ENCODE data around the gene SUPT4H1. TPM values are rescaled to one million over a fixed set of nuclear protein-coding genes. Genes with fewer than 3 reads are reported as not detected.
"Not testable (repeated sequence)": the region's sequence is repeated elsewhere in the genome, so short reads cannot be mapped to it uniquely, and the experiment has no call there.

The SUPT4H1 gene
- total RNA-seq, 1 experiment from 2014 or later: 100.0 TPM

DNA sequence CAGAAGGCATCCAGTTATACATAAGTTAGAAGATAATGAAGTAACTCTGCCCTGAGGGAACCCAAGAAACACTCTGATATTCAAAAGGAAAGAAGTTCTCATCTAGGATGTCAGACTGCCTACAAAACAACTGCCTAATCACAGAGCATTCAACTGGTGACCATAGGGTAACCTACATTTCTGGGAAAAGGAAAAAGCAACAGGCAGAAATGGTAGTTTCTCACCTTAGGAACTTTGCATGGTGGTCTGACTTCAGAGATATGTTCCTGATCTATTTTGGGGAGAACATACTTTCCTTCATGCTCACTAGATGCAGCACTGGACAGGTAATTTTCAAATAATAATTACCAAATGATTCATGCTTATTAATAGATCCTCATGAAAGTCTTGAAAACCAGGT lies 48.8 kb upstream of the SUPT4H1 start:
- H3K79me2 ChIP-seq (ENCODE audit: low read length): no peaks in the 10 kb centered on the region
- intact Hi-C loops (cut with micrococcal nuclease): no loop called here
- H3K4me3 ChIP-seq (ENCODE audit: low read length): no peak overlapping the region
- ChIA-PET CTCF (interaction anchor here (1.1 kb wide), 1 partner anchor 17 kb away, joined by 4 read pairs; the partner anchor contains the start of gene RNF43), POLR2A (ENCODE audit: unreplicated experiment) (no interaction called here)
- H4K20me1 ChIP-seq (ENCODE audit: low read length): no peaks in the 10 kb centered on the region
- H3K27ac ChIP-seq (ENCODE audit: low read length): no peak overlapping the region
- no peak for DNase-seq
- no peak overlapping the region for H2AFZ ChIP-seq (ENCODE audit: low read length)
- H3K9ac ChIP-seq (ENCODE audit: low read length): no peak overlapping the region
- TF ChIP-seq, protein P1, sequence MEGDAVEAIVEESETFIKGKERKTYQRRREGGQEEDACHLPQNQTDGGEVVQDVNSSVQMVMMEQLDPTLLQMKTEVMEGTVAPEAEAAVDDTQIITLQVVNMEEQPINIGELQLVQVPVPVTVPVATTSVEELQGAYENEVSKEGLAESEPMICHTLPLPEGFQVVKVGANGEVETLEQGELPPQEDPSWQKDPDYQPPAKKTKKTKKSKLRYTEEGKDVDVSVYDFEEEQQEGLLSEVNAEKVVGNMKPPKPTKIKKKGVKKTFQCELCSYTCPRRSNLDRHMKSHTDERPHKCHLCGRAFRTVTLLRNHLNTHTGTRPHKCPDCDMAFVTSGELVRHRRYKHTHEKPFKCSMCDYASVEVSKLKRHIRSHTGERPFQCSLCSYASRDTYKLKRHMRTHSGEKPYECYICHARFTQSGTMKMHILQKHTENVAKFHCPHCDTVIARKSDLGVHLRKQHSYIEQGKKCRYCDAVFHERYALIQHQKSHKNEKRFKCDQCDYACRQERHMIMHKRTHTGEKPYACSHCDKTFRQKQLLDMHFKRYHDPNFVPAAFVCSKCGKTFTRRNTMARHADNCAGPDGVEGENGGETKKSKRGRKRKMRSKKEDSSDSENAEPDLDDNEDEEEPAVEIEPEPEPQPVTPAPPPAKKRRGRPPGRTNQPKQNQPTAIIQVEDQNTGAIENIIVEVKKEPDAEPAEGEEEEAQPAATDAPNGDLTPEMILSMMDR (conservative IDR thresholded peaks at IDR 0.05; ENCODE audit: low read depth, low read length): no peak
- TF ChIP-seq EZH2 (IDR thresholded peaks at IDR 0.05; ENCODE audit: low read length, unreplicated experiment) (no peak), EZH2phosphoT487 (IDR thresholded peaks at IDR 0.05; ENCODE audit: borderline replicate concordance, low read length) (no peak)
- no peaks in the 10 kb centered on the region for H3K36me3 ChIP-seq (ENCODE audit: low read depth, low read length)
- no peaks in the 10 kb centered on the region for H3F3A ChIP-seq (ENCODE audit: low read length, unreplicated experiment)
- H3K27me3 ChIP-seq (ENCODE audit: low read length): no peaks in the 10 kb centered on the region
- no peaks in the 10 kb centered on the region for H3K9me2 ChIP-seq (replicated peaks; ENCODE audit: low read length)
- H3K4me1 ChIP-seq (ENCODE audit: insufficient read depth, low read length): peaks cover 37% of the 10 kb centered on the region
- no TSS peak for BruUV-seq (replicated peaks)
- no peak for ATAC-seq
- peak overlapping the region; percentile 56 for H3K4me2 ChIP-seq (ENCODE audit: low read length)
- H3K9me3 ChIP-seq (ENCODE audit: low read length): no peaks in the 10 kb centered on the region

DNA sequence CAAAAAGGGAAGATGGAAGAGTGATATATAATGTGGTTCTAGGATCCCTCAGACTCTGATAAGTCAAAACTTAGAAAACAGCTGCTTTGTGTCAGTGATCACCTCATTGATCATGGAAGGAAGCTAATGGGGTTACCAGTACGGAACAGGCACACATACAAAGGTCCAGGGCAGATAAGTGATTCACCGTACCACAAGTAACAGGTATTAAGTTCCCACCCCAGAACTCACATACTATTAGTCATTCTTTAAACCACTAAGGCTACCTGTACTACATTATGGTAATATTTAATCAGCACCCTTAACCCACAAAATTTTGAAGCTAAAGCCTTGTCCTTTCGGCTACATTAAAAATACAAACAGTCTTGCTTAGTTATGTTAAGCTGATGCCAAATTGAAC lies 48.0 kb upstream of the SUPT4H1 start:
- Histone ChIP-seq H3K4me3 (ENCODE audit: low read length) (no peak overlapping the region; the same call in 1 of the 2 replicates), H3K4me1 (ENCODE audit: insufficient read depth, low read length) (peaks cover 38% of the 10 kb centered on the region), H3K4me2 (ENCODE audit: low read length) (peak overlapping the region; percentile 56), H2AFZ (ENCODE audit: low read length) (no peak overlapping the region), H3K9ac (ENCODE audit: low read length) (no peak overlapping the region), H3F3A (ENCODE audit: low read length, unreplicated experiment) (no peaks in the 10 kb centered on the region), H3K36me3 (ENCODE audit: low read depth, low read length) (no peaks in the 10 kb centered on the region), H3K9me2 (replicated peaks; ENCODE audit: low read length) (no peaks in the 10 kb centered on the region), H3K27ac (ENCODE audit: low read length) (no peak overlapping the region), H3K9me3 (ENCODE audit: low read length) (no peaks in the 10 kb centered on the region), H3K79me2 (ENCODE audit: low read length) (no peaks in the 10 kb centered on the region), H3K27me3 (ENCODE audit: low read length) (no peaks in the 10 kb centered on the region), H4K20me1 (ENCODE audit: low read length) (no peaks in the 10 kb centered on the region)
- ChIA-PET POLR2A (ENCODE audit: unreplicated experiment) (no interaction called here), CTCF (interaction anchor here (1.0 to 1.1 kb wide), 2 partner anchors 18 to 82 kb away, joined by 3 to 4 read pairs; partner anchors contain the start of gene RNF43)
- peak; percentile 80 for DNase-seq
- BruUV-seq (replicated peaks): no TSS peak
- TF ChIP-seq EZH2 (IDR thresholded peaks at IDR 0.05; ENCODE audit: low read length, unreplicated experiment): no peak
- TF ChIP-seq, protein P1 (conservative IDR thresholded peaks at IDR 0.05; ENCODE audit: low read depth, low read length): no peak
- no peak for TF ChIP-seq EZH2phosphoT487 (IDR thresholded peaks at IDR 0.05; ENCODE audit: borderline replicate concordance, low read length)
- peak; percentile 93 for ATAC-seq
- intact Hi-C loops (cut with micrococcal nuclease): no loop called here

DNA sequence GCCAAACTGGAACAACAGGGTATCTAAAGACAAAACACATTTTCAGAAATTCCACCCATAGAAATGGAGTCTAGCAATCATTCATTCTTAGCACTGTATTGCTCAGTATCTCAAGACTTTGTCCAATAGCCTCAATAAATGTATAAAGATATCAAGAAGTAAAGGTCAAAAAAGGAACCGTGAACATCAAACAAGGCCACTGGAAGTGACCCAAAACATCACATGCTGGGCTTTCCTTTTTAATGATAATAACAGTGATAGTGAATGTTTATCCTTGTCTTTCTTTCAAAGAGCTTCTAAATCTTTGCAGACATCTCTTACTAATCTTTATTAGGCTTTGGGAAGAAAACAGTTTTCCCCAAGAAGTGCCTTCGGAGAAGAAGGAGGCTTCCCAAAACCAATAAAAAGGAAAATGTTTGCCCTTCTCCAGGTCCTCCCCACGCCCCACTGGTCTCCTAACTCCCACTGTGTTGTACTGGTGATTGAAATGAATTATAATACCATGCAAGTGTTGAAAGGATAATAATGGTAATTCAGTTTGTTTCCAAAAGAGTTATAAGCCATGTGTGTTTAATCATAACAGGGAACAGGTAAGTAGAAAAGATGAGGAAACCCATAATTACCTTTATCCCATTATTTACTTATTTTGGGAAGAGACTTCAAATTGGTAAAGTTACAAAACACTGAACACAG lies 46.7 kb upstream of the SUPT4H1 start:
- Histone ChIP-seq H3K9ac (ENCODE audit: low read length) (no peak overlapping the region), H3K4me1 (ENCODE audit: insufficient read depth, low read length) (peaks cover 49% of the 10 kb centered on the region), H3K9me2 (replicated peaks; ENCODE audit: low read length) (no peaks in the 10 kb centered on the region), H3K4me3 (ENCODE audit: low read length) (no peak overlapping the region), H4K20me1 (ENCODE audit: low read length) (no peaks in the 10 kb centered on the region), H3K27ac (ENCODE audit: low read length) (no peak overlapping the region), H3K36me3 (ENCODE audit: low read depth, low read length) (no peaks in the 10 kb centered on the region), H3K9me3 (ENCODE audit: low read length) (no peaks in the 10 kb centered on the region), H3F3A (ENCODE audit: low read length, unreplicated experiment) (no peaks in the 10 kb centered on the region), H3K4me2 (ENCODE audit: low read length) (no peak overlapping the region), H3K79me2 (ENCODE audit: low read length) (no peaks in the 10 kb centered on the region), H3K27me3 (ENCODE audit: low read length) (no peaks in the 10 kb centered on the region), H2AFZ (ENCODE audit: low read length) (no peak overlapping the region)
- DNase-seq: no peak
- POLR2A ChIA-PET (ENCODE audit: unreplicated experiment): interaction anchor here (0.6 kb wide), 1 partner anchor 90 kb away, joined by 5 read pairs; no protein-coding TSS in a partner anchor
- no peak for TF ChIP-seq EZH2phosphoT487 (IDR thresholded peaks at IDR 0.05; ENCODE audit: borderline replicate concordance, low read length)
- TF ChIP-seq, protein P1 (conservative IDR thresholded peaks at IDR 0.05; ENCODE audit: low read depth, low read length): no peak
- CTCF ChIA-PET: interaction anchor here (0.6 kb wide), 1 partner anchor 46 kb away, joined by 4 read pairs; no protein-coding TSS in a partner anchor
- no peak for ATAC-seq
- intact Hi-C loops (cut with micrococcal nuclease): loop anchor here (1.0 kb wide), 1 partner anchor 8 kb away; no protein-coding TSS in a partner anchor
- no TSS peak for BruUV-seq (replicated peaks)

DNA sequence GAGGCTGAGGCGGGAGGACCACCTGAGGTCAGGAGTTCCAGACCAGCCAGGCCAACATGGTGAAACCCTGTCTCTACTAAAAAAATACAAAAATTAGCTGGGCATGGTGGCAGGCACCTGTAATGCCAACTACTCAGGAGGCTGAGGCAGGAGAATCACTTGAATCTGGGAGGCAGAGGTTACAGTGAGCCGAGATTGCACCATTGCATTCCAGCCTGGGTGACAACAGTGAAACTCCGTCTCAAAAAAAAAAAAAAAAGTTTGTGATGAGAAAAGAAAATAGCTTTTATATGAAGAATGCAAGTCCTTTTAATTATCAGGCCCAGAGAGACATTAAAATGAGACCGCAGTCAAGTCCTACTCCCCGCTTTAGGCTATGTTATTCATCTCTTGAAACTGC lies 45.4 kb upstream of the SUPT4H1 start:
- H3K36me3 ChIP-seq (ENCODE audit: low read depth, low read length); H3K9ac ChIP-seq (ENCODE audit: low read length); H3K27ac ChIP-seq (ENCODE audit: low read length); H4K20me1 ChIP-seq (ENCODE audit: low read length); DNase-seq; H3K9me2 ChIP-seq (replicated peaks; ENCODE audit: low read length); H3K79me2 ChIP-seq (ENCODE audit: low read length); H3K9me3 ChIP-seq (ENCODE audit: low read length); H3F3A ChIP-seq (ENCODE audit: low read length, unreplicated experiment); H2AFZ ChIP-seq (ENCODE audit: low read length); intact Hi-C loops (cut with micrococcal nuclease); BruUV-seq (replicated peaks); ATAC-seq; H3K27me3 ChIP-seq (ENCODE audit: low read length); H3K4me2 ChIP-seq (ENCODE audit: low read length); H3K4me3 ChIP-seq (ENCODE audit: low read length): not testable (repeated sequence)
- ChIA-PET CTCF (interaction anchor here (0.7 kb wide), 1 partner anchor 150 kb away, joined by 3 read pairs; no protein-coding TSS in a partner anchor), POLR2A (ENCODE audit: unreplicated experiment) (interaction anchor here (0.6 to 0.7 kb wide), 2 partner anchors 13 to 17 kb away, joined by 4 read pairs; no protein-coding TSS in a partner anchor)
- H3K4me1 ChIP-seq (ENCODE audit: insufficient read depth, low read length): peaks cover 43% of the 10 kb centered on the region

Measured in PC-3 (cell line).